ENCODE data around the gene UGGT1.

UGGT1 gene

DNA sequence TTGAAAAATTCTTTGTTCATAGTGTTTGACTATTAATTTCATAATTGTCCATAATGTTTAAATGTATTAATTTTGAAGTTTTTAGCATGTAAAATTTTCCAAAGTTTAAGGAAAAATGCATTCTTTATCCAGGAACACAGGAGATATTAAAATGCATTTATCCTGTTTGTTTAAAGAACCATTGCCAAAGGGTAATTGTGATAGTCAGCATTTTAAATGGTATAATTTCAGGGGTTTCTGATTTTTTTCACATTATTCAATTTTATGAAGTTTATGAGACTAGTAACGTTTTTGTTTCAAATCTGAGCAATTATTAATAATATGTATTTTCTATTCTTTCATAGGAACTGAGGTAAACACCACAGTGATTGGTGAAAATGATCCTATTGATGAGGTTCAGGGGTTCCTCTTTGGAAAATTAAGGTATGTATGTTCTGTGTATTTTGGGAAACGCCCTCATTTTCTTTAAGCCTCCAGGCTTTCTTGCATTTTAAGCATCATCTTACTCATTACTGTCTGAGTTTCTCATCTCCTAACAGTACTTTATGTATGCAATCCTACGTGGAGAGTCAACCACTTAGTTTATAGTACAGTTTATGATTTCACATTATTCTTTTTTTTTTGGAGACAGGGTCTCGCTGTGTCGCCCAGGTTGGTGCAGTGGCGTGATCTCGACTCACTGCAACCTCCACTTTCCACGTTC, 25.1 kb downstream of the UGGT1 start:
- no peak for DNase-seq (ENCODE audit: low spot score)

DNA sequence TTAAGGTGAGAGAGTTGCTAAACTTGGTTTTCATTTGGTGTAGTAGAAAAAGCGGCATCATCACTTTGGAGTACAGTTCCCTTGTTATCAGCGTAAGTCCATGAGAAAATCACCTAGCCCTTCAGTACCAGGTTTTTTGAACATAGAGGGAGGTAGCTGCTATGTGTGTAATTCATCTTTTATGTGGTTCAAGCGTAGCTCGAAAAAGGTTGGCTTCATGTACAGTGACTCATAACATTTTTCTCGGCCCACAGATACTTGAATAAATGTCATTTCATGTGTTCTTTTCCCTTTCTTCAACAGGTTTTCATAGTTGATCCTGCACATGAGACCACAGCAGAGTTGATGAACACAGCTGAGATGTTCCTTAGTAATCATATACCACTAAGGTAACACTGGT, 43.6 kb downstream of the UGGT1 start:
- DNase-seq (ENCODE audit: low spot score): no peak

DNA sequence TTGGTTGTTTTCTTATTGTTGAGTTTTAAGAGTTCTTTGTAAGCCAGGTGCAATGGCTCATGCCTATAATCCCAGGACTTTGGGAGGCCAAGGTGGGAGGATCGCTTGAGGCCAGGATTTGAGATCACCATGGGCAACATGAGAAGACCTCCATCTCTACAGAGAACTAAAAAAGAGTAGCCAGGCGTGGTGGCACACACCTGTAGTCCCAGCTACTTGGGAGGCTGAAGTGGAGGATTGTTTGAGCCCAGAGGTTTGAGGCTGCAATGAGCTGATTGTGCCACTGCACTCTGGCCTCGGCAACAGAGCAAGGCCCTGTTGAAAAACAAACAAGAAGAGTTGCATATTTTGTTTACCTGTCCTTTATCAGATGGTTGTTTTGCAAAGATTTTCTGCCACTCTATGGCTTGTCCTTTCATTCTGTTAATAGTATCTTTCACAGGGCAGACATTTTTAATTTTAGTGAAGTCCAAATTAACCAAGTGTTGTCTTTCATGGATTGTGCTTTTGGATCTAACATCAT, 46.2 kb downstream of the UGGT1 start:
- no peak for DNase-seq (ENCODE audit: low spot score)

DNA sequence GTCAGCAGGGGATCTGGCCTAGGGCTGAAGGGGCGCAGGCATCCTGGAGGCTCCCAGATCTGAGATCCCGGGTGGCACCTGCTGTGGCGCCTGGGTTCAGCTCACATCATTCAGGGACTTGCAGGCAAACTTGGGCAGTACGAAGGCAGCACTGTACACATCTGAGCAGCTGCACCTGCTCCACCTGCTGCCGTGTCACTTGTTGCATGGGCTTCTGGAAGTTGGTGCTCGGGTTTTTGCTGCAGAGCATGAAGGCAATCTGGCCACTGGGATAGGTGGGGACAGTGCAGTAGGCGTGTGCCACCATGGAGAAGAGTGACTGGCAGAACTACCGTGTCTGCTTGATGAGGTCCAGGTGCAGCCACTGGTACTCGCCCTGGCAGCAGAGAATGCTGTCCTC, 48.6 kb downstream of the UGGT1 start:
- no peak for DNase-seq (ENCODE audit: low spot score)

DNA sequence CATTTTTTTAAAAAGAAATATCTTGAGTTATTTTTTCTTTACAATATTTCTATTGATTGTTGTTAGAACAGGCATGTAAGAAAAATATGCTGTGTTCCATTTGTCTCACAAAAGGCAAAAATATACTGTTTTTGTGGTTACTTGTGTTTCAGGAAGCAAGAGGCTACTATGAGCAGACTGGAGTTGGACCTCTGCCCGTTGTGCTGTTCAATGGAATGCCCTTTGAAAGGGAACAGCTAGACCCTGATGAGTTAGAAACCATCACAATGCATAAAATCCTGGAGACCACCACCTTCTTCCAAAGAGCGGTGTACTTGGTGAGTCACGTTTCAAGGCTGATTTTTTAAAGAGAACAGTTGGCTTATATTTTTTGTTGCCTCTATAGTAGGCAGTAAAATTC, 54.7 kb downstream of the UGGT1 start:
- no peak for DNase-seq (ENCODE audit: low spot score)

DNA sequence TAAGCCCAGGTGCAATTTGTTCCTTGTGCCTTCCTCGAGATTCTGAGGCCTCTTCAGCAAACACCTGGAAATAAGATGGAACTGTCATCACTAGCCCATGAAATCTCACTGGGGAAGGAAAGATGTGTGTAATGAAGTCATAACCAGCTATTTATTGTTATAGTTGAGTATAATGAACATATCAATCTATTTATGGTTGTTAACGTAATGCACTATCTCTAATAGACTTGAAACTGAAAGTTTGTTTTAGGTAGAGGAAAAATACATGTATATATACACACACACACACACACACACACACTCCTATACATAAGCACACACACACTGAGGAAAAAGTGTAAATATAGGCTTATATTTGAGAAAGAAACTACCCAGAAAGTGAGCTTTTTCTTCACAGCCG, 62.8 kb downstream of the UGGT1 start:
- DNase-seq (ENCODE audit: low spot score): no peak

DNA sequence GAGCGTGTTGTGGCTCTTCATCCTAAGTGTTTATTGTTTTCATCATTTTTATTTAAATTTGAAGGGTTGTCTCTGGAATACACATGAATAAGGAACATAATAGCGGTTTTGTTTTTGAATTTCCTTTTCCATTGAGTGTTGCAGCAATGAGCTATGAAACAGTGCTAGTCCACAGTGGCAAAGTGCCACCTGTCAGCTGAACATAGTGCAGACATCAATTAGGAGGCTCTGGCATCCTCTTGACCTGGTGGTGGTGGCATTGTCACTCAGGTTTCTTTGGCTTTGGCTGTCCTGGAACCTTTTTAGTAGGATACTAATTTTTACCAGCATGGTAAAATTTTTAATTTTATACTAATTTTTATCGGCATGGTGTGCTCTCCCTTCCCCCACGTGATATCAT, 63.2 kb downstream of the UGGT1 start:
- DNase-seq (ENCODE audit: low spot score): no peak

DNA sequence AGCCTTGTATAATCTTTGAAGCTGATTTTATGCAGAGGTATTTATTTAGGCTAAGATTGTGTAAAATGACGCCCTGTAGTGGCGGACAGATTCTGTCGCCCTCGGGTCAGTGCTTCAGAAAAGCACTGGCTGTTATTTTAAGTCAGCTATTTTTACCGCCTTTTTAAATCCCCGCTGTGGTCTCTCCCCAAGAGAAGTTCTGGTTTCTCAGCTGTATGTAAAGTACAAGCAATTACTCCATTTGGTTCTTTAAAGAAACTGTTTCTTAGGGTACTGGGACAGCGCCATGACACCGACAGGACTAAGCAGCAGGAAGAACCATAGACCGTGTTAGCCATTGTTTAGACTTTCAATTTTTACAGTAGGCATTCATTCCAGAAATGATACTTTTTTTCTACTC, 65.0 kb downstream of the UGGT1 start:
- DNase-seq (ENCODE audit: low spot score): no peak

DNA sequence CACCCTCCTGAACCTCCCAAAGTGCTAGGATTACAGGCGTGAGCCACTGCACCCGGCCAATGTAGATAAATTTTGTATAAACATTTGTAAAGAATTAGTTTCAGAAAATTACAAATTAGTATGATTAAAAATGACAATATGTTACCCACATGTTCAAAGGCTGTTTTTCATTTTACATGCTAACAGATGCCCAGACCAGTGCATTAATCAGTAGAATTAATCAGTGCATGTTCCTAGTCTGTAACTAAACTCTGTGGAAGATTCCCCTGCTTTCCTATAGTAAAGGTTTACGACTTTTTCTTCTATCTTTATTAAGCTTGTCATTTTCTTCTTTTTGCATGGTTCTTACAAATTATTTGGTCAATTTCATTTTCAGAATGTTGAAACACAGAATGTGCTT, 65.8 kb downstream of the UGGT1 start:
- no peak for DNase-seq (ENCODE audit: low spot score)

DNA sequence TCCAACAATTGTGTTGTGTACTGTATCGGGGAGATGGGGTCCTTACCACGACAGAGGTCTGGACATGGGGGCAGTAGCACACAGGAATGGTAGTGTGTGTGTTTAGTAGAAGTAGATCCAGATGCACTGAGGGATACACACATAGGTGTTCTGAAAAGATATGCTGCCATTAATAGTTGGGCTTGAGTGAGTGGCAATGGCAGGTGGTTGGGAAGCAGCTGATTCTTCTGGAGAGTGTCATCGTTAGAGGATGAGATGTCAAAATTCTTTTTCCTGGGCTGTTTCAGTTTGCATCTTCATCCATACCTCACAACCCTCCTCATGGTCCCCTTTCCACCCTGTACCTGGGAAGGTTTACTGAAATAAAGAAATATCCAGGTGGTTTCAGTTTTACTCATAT, 66.6 kb downstream of the UGGT1 start:
- DNase-seq (ENCODE audit: low spot score): no peak

DNA sequence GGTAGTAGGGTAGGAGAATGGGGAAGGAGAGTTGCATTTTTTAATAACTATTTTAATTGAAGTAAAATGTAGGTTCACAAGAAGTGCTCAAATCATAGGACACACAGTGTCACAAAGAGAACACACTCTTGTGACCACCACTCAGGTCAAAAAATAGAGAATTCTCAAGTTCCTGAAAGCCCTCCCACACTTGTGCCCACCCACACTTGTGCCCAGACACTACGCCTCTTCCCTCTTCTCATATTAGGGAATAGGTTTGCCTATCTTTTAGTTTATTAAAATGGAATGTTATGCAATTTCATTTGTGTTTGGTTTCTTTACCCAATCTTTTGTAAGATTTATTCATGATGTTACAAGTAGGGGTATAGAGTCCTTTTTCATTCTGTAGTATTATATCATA, 67.2 kb downstream of the UGGT1 start:
- DNase-seq (ENCODE audit: low spot score): no peak

DNA sequence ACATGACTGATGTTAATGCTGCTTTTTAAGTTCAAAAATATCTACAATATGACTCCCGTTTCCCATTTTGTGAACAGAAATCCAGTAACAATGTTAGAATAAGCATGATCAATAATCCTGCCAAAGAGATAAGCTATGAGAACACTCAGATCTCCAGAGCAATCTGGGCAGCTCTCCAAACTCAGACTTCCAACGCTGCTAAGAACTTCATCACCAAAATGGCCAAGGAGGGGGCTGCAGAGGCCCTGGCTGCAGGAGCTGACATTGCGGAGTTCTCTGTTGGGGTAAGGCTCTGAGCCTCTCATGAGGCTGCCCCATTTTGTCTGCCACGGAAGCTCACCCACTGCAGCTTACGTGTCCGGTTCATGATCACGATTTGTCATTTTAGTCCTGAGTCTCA, 68.4 kb downstream of the UGGT1 start:
- no peak for DNase-seq (ENCODE audit: low spot score)

DNA sequence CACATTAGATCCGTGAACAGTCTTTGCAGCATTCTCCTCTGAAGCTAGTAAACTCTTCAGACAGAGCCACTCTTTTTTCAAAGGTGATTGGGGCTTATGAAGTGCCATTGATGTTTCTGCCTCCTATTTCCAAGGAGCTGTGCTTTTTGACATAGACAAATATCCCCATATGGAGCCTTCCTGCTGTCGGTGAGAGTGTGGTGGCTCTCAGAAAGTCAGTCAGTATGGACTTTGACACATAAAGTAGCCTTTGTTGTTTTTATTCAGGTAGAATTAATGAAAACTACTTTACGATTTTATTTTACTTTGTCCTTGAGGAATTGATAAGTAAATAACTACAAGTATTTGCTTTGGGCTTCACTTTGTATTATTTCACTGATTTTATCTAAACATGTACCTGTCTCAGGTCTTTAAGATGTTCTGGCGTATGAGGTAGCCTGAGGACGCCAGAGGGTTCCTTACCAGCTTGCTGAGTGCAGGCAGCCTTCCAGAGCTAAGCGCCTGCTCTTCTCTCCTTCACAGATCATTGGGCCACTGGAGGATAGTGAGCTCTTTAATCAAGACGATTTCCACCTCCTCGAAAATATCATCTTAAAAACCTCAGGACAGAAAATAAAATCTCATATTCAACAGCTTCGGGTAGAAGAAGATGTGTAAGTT, 69.7 kb downstream of the UGGT1 start:
- DNase-seq (ENCODE audit: low spot score): no peak

DNA sequence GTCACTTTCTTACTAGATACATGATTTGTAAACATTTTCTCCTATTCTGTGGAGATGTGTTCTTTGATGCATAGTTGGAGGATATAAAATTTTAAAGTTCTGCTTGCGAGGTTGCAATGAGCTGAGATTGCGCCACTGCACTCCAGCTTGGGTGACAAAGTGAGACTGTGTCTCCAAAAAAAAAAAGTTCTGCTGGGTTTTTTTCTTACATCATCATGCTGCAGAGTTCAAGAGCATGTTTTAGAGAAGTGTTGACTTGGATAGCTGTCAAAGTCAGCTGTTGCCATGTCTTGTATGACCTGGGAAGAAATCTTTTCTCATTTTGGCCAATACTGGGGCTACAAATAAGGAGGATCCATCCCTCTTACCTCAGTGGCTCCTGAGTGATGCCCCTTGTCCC, 71.3 kb downstream of the UGGT1 start:
- no peak for DNase-seq (ENCODE audit: low spot score)

DNA sequence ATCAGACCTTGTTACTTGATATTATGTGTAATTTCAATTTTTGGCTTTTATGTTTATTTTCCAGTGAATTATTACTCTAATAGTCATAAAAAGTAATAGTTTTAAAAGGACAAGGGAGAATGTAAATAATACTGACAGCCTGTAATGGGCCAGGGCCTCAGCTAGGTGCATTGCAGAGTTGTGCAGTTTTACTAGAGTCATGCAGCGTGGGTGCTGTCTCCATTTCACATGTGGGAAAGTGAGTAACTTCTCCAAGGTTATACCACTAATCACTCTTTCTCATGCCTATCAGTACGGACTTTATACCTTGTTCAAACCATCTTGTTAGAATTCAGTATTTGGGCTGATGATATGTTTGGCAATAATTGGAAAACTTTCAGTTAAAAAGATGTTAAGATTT, 73.3 kb downstream of the UGGT1 start:
- DNase-seq (ENCODE audit: low spot score): no peak

DNA sequence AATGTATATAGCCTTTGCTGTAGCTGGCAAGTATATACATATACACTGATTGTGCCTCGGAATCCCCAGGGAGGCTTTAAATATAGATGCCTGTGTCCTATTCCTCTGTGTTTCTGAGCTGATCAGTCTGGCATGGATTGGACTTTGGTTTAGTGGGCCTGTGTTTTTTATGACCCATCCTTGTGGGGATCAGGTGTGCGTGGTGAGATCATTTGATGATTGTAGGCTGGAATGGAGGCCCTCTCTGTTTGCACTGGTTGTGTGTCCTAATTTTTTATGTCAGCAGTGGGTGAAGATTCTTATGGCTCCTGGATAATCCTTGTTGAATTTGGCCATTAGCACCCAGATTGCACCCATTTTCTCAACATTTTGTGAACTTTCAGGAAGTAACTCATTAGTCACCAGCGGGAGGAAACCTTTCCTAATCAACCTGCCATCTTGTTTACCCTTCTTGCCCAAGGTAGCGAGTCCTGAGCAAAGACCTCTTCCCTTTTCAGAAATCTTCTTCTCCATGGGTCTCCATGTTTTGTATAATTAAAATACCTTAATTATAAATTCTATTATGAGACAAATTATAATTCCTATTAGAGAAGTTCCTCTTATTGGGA, 75.8 kb downstream of the UGGT1 start:
- DNase-seq (ENCODE audit: low spot score): no peak

DNA sequence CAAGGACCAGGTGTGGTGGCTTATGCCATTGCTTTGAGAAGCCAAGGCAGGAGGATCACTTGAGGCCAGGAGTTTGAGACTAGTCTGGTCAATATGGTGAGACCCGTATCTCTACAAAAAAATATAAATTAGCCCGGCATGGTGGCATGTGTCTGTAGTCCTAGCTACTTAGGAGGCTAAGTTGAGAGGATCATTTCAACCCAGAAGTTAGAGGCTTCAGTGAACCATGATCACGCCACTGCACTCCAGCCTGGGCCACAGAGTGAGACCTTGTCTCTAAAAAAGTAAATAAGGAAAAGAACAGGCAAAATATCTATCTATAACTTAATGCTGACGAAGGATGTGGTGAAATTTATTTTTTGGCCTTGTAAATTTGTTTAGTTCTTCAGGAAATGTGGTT, 78.1 kb downstream of the UGGT1 start:
- DNase-seq (ENCODE audit: low spot score): no peak

DNA sequence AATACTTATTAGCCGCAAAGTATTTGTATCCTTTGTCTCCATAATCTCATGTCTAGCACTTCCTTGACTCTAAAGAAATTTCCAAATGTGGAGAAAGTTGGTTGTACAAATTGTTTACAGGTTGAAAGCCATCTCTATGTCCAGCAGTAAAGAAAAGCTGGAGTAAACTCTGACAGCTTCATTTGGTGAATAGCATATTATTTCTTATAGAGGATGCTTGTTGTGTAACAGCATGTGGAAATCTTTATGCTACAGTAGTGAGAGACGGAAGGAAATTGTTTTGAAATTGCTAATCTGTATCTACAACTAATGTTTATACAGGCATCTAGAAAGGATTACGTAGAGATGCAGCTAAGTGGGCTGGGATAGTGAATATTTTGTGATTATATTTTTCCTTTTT, 78.5 kb downstream of the UGGT1 start:
- no peak for DNase-seq (ENCODE audit: low spot score)

DNA sequence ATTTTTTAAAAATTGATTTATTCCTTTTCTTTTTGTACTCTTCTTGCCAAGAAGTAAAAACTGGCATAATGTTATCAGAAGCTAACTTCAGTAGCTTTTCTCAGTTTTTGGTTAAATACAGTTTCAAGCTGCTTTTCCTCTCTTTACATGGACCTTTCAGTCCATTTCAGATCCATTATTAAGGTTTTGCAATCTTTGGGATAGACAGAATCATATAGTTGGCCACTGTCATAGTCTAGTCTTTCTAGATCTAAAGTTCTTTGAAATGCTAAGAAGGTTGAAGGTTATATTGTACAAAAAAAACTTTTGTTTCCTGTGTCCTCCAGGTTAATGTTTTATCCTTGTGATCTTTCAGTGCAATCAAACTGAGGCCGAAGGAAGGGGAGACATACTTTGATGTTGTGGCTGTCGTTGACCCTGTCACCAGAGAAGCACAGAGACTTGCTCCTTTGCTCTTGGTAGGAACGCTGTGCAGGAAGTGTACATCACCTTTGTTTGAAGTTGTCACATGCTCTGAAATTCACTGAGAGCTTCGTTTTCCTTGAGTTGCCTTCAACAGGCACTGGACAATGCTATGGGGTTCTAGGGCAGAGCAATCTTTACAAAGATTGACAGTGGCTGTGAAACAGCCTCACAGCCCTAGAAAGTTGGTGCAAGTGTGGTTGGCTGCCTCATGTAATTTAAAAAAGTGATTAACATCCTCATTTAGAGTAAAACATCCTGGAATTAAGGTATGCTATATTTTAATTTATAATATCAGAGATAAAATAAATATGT, 79.1 kb downstream of the UGGT1 start:
- no peak for DNase-seq (ENCODE audit: low spot score)

DNA sequence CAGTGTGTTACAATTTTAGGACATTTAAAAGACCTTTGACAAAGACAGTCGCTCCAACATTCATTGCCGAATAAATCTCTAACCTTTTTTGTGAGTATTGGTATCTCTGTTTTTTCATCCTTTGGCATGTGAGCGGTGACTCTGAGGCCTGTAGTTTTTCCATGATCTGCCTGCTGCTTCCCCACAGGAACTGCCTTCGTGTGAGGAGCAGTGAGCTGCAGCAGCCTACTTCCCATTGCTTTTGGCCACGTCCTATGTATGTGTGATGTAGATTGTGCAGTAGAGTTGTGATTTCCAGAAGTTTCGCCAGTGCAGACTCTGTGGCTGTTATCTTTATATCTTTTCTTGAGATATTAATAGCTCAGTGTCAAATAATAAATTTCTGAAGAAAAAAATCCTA, 79.8 kb downstream of the UGGT1 start:
- DNase-seq (ENCODE audit: low spot score): no peak

DNA sequence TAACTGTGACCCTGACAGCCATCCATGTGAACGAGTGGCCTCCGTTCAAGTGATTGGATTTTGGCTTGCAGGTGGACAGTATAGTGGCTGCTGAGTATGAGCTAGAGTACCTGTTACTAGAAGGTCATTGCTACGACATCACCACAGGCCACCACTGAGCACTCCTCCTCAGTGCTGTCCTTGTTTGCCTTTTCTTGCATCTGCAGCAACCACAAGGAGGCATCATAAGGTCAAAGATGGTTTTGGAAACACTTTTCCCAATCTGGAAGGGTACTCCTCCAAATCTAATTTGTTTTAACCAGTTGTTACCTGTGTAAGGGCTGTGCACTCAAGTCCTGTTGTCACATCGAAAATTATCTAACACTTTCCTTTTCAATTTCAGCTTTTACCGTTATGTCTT, 81.2 kb downstream of the UGGT1 start:
- DNase-seq (ENCODE audit: low spot score): no peak

DNA sequence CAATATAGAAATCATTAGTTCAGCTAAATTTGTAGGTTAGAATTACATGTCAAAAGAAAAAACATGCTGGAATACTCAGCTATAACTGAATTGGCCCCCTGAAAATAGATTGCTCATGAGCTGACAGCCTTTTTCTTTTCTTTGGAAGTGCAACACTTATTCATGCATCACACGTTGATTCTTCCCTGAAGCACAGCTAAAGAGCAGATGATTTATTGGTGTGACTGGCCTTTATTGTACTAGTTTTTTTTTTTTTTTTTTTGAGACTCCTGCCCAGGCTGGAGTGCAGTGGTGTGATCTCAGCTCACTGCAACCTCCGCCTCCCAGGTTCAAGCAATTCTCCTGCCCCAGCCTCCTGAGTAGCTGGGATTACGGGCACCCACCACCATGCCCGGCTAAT, 83.1 kb downstream of the UGGT1 start:
- DNase-seq (ENCODE audit: low spot score): peak; percentile 32

DNA sequence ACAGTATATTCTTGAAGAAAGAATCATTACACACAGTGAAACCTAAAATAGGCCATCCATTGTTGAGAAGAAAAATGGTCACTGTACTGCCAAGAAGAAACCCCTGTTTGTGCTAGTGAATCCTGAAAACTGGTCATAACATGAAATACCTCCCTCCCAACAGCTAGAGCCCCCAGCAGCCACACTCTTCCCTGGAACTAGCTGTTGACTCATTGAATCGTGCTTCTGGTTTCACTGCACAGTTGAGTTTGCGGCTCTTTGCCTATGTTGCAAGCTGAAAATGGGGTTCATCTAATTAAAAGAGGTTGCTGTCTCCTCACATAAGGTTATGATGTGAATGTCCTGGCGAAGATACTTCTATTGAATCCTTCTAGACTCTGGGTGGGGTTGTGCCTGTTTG, 86.3 kb downstream of the UGGT1 start:
- DNase-seq (ENCODE audit: low spot score): no peak

Data from RKO (cell line).